BLaER1 treated with 17β-estradiol and CSF1 and Interleukin-3, amounts not matched to agents 10 nM and 100 nM (cell line): ENCODE measurements around the gene SEPTIN5.
A peak's percentile ranks its signal among the peaks of the same experiment; 100 is the strongest.

Experiments used
- H3K27ac ChIP-seq, 11 experiments: shearing (Covaris generic); formaldehyde crosslinking; 2 replicates each; pipeline ENCODE4 v1.8.1; 2022
- H3K27me3 ChIP-seq, 11 experiments: shearing (Covaris generic); formaldehyde crosslinking; 2 replicates each; pipeline ENCODE4 v1.8.1; 2022
- H3K36me3 ChIP-seq, 11 experiments: shearing (Covaris generic); formaldehyde crosslinking; 2 replicates each; pipeline ENCODE4 v1.8.1; 2022
- H3K4me1 ChIP-seq, 10 experiments: shearing (Covaris generic); formaldehyde crosslinking; 2 replicates each; pipeline ENCODE4 v1.8.1; 2022
- H3K4me2 ChIP-seq, 11 experiments: shearing (Covaris generic); formaldehyde crosslinking; 2 replicates each; pipeline ENCODE4 v1.8.1; 2022
- H3K4me3 ChIP-seq, 10 experiments: shearing (Covaris generic); formaldehyde crosslinking; 2 replicates each; pipeline ENCODE4 v1.8.1; 2022
- H3K9ac ChIP-seq, 11 experiments: shearing (Covaris generic); formaldehyde crosslinking; 2 replicates each; pipeline ENCODE4 v1.8.1; 2022
- H3K9me3 ChIP-seq, 11 experiments: shearing (Covaris generic); formaldehyde crosslinking; replicated peaks in 1 of 11; 2 replicates each; pipeline ENCODE4 v1.8.1; 2022
- H4K20me1 ChIP-seq, 11 experiments: shearing (Covaris generic); formaldehyde crosslinking; 2 replicates each; pipeline ENCODE4 v1.8.1; 2022
- Cebpa-rat ChIP-seq, 11 experiments: shearing (Covaris generic); IDR thresholded peaks; 2 replicates each; pipeline ENCODE4 v1.8.1; 2022

Gene SEPTIN5

DNA sequence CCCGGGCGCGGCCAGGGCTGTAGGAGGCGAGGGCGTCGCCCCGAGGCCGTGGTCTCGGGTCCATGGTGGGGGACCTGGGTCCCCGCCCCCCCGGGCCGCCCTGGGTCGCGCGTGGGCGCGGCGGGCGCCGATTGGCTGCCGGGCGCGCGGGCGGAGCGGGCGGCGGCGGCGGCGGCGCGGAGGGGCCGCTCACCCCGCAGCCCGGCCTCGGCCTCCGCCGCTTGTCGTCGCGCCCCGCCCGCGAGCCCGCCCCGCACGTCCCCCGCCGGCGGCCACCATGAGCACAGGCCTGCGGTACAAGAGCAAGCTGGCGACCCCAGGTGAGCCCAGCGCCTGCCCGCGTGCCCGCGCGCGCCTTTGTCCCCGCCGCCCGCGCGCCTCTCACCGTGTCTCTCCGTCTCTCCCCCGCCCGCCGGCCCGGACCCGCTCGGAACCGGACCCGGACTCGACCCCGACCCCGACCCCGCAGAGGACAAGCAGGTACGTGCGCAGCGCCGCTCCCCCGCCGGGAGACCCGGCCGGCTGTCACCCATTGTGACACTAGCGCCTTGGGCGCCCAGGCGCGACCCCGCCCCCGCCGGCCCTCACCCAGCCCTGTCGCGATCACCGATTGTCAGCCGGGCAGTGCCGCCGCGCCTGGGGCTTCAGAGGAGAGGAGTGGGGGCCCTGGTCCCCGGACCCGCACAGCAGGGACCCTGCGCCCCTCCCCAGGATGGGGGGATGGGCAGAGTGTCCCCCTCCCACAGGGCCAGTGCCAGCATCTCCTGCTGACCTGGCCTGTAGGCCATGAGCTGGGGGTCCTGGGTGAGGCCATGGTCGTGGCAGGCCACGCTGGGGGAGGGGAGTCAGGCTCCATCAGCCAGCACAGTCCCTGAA, at the start of gene SEPTIN5:
TSS of gene SEPTIN5 (plus strand) at position 192 of the 876 bp plus-strand sequence. CDS start at position 278, 86 bp downstream.
- Histone ChIP-seq H3K27ac (peak within 1 kb of the TSS in 1 of 11 experiments; percentile 30; a peak in 2 of 22 replicates), H3K27me3 (peaks cover 47 to 81% (median 61%) of the 10 kb centered on the region in 11 experiments), H3K36me3 (peaks cover 0 to under 1% (median 0%) of the 10 kb centered on the region in 11 experiments; a peak in 1 of 22 replicates), H3K9ac (peak within 1 kb of the TSS; percentile 39 to 76 (median 72); a peak in 21 of 22 replicates), H3K4me1 (peaks cover 11 to 53% (median 32%) of the 10 kb centered on the region in 10 experiments), H4K20me1 (peaks cover 0 to 36% (median 8%) of the 10 kb centered on the region in 11 experiments; a peak in 15 of 22 replicates), H3K4me3 (peak within 1 kb of the TSS; percentile 59 to 76 (median 67)), H3K4me2 (peak within 1 kb of the TSS; percentile 88 to 98 (median 96)), H3K9me3 (no peaks in the 10 kb centered on the region)
- TF ChIP-seq Cebpa-rat (IDR thresholded peaks at IDR 0.05), result no peak

DNA sequence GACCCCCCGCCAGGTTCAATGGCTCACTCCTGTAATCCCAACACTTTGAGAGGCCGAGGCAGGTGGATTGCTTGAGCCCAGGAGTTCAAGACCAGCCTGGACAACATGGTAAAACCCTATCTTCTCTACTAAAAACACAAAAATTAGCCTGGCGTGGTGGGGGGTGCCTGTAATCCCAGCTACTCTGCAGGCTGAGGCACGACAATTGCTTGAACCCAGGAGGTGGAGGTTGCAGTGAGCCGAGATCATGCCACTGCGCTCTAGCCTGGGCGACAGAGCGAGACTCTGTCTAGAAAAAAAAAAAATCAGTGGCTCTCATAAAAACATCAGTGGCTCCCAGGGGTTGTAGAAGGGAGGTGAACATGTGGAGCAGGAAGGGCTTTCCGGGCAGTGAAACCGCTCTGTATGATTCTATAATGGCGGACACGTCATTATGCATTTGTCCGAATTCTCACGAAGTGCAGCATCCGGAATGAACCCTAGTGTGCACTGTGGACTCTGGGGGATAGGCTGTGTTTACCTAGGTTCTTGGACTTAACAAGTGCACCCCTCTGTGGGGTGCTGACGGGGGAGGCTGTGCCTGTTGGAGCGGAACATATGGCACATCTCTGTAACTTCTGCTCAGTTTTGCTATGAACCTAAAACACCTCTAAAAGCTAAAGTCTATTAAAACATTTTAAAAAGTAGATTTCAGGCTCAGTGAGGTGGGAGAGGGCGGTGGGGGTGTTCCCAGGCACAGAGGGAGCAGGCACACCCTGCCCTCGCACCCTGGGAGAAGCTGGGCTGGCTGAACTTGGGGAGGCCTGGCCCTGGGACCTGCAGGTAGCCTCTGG, 49.1 kb upstream of the SEPTIN5 start:
- H3K4me1 ChIP-seq, result peaks cover 13 to 67% (median 51%) of the 10 kb centered on the region in 10 experiments
- TF ChIP-seq Cebpa-rat (IDR thresholded peaks at IDR 0.05), result no peak
- no peaks in the 10 kb centered on the region for H3K27me3 ChIP-seq
- no peaks in the 10 kb centered on the region for H3K9me3 ChIP-seq
- H3K9ac ChIP-seq, result no peak overlapping the region
- peak overlapping the region in 3 of 11 experiments; percentile 2 to 68 (median 64); a peak in 1 of 22 replicates for H3K27ac ChIP-seq
- H4K20me1 ChIP-seq, result no peaks in the 10 kb centered on the region
- H3K4me2 ChIP-seq, result peak overlapping the region in 7 of 11 experiments; percentile 4 to 89 (median 82); a peak in 12 of 22 replicates
- H3K4me3 ChIP-seq, result no peak overlapping the region
- no peaks in the 10 kb centered on the region for H3K36me3 ChIP-seq

DNA sequence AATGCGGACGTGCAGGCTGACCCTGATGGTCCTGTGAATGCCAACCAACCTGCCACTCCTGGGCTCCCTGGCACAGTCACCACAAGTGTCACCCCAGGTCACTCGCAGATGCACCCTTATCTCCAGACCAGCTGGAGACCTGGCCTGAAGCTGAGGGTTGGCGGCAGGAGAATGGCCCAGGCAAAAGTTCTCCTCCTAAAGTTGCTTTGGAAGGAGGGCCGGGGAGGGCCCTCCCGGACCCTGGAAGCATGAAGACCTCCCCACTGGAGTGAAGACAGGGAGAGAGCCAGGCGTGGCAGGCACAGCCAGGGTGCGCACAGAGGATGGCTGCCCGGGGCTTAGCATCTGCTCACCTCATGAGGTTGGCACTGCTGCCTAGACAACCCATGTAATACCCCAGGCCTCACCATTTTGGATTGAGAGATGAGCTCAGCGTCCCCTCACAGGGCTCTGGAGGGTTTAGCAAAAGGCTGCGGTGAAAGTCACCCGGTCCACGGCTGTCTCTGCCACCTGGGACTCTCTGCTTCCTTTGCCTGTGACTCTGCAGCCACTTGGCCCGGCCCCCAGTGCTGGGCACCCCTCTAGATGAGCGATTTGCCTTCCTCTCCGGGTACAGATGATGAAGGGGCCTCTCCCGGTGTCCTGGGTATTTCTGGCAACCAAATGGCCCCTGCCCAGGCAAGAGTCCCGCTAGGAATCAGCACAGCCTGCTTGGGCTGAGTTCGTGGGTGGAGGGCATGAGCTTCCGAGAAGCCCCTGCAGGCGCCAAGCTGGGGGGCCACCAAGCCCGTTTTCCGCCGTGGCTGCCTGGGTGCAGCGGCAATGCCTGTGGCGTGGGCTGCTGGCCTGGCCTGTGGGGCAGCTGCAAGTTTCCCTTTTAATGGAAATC, 48.3 kb upstream of the SEPTIN5 start:
- Histone ChIP-seq H3K36me3 (no peaks in the 10 kb centered on the region), H3K9me3 (peaks cover 0 to 3% (median 2%) of the 10 kb centered on the region in 11 experiments; a peak in 10 of 22 replicates), H3K27me3 (no peaks in the 10 kb centered on the region), H3K4me2 (peak overlapping the region in 7 of 11 experiments; percentile 4 to 89 (median 82); a peak in 12 of 22 replicates), H3K4me1 (peaks cover 13 to 59% (median 45%) of the 10 kb centered on the region in 10 experiments), H3K27ac (0 out of 22 replicates have a peak overlapping the region, but pooled peaks of 1 of the 11 experiments have one; percentile 7), H4K20me1 (no peaks in the 10 kb centered on the region), H3K9ac (no peak overlapping the region), H3K4me3 (no peak overlapping the region)
- no peak for TF ChIP-seq Cebpa-rat (IDR thresholded peaks at IDR 0.05)

- Histone ChIP-seq H3K27ac (no peak overlapping the region), H3K4me3 (no peak overlapping the region), H3K36me3 (no peaks in the 10 kb centered on the region), H3K4me1 (peaks cover 13 to 51% (median 42%) of the 10 kb centered on the region in 10 experiments), H3K9me3 (peaks cover 9 to 12% (median 11%) of the 10 kb centered on the region in 11 experiments; a peak in 20 of 22 replicates), H4K20me1 (no peaks in the 10 kb centered on the region), H3K27me3 (no peaks in the 10 kb centered on the region), H3K9ac (no peak overlapping the region), H3K4me2 (peak overlapping the region in 6 of 11 experiments; percentile 6 to 89 (median 84); a peak in 8 of 22 replicates)
- no peak for TF ChIP-seq Cebpa-rat (IDR thresholded peaks at IDR 0.05)
Observed at GRCh38 chr22:19666673-19667593, 47.4 kb upstream of the SEPTIN5 start.

DNA sequence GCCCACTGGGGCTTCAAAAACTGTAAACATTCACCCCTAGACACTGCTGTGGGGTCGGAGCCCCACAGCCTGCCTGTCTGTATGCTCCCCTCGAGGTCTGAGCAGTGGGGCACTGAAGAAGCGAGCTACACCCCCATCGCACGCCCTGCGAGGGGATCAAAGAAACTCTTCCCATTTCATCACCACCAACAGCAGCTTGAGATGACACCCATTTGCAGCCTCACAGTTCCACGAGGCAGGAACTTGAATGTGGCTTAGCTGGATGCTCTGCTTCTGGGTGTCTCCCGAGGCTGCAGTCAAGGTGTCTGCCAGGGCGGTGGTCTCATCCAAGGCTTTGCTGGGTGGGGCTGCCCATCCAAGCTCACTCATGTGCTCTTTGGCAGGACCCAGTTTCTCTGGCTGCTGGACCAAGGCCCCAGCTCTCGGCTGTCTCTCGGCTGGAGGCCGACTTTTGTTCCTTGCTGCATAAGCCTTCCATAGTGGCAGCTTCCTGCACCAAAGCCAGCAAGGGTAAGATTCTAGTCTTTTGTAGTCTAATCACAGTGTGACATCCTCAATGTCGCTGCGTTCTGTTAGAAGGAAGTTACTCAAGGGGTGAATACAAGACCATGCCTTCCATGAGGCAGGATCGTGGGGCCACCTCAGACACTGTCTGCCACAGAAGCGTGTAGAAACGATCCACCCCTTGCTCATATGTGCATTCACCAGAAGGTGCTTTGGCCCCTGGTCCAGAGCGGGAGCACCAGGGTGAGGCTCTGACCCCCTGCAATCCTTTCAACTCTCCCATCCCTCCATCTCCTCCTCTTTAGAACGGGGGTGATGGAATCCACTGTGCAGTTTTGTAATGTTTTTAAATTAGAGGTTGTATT, 46.2 kb upstream of the SEPTIN5 start:
- no peaks in the 10 kb centered on the region for H3K36me3 ChIP-seq
- no peaks in the 10 kb centered on the region for H4K20me1 ChIP-seq
- no peaks in the 10 kb centered on the region for H3K27me3 ChIP-seq
- TF ChIP-seq Cebpa-rat (IDR thresholded peaks at IDR 0.05), result no peak
- no peak overlapping the region for H3K27ac ChIP-seq
- no peak overlapping the region for H3K4me2 ChIP-seq
- H3K4me3 ChIP-seq, result no peak overlapping the region
- H3K9me3 ChIP-seq, result peaks cover 15 to 21% (median 17%) of the 10 kb centered on the region in 11 experiments; a peak in 20 of 22 replicates
- H3K9ac ChIP-seq, result no peak overlapping the region
- H3K4me1 ChIP-seq, result peaks cover 12 to 40% (median 36%) of the 10 kb centered on the region in 10 experiments

GRCh38 chr22:19668748-19669147, 45.6 kb upstream of the SEPTIN5 start:
- no peaks in the 10 kb centered on the region for H4K20me1 ChIP-seq
- H3K4me2 ChIP-seq, result no peak overlapping the region
- no peak overlapping the region for H3K27ac ChIP-seq
- no peak overlapping the region for H3K9ac ChIP-seq
- no peak overlapping the region for H3K4me3 ChIP-seq
- peaks cover 5 to 33% (median 30%) of the 10 kb centered on the region in 10 experiments for H3K4me1 ChIP-seq
- H3K27me3 ChIP-seq, result no peaks in the 10 kb centered on the region
- peaks cover 15 to 21% (median 17%) of the 10 kb centered on the region in 11 experiments; a peak in 20 of 22 replicates for H3K9me3 ChIP-seq
- H3K36me3 ChIP-seq, result no peaks in the 10 kb centered on the region
- TF ChIP-seq Cebpa-rat (IDR thresholded peaks at IDR 0.05), result no peak

DNA sequence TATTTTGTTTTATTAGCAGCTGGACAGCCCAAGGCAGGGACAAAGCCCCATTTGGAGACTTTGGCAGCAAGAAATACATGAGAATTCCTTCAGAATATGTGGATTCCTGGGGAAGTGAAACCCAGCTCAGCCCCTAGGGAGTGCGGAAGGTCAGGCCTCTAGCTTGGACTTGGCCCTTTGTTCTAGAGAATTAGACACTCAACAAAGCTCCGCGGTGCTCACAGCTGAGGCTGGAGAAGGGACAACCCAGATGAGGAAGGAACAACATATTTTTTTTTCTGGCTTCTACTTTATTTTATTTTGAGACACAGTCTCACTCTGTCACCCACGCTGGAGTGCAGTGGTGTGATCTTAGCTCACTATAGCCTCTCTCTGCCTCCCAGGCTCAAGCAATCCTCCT, 44.7 kb upstream of the SEPTIN5 start:
- Histone ChIP-seq H3K4me1 (peaks cover 0 to 25% (median 21%) of the 10 kb centered on the region in 10 experiments; a peak in 14 of 20 replicates), H3K9ac (no peak overlapping the region), H3K4me2 (no peak overlapping the region), H3K27me3 (no peaks in the 10 kb centered on the region), H3K36me3 (no peaks in the 10 kb centered on the region), H4K20me1 (no peaks in the 10 kb centered on the region), H3K27ac (no peak overlapping the region), H3K9me3 (peaks cover 15 to 21% (median 17%) of the 10 kb centered on the region in 11 experiments; a peak in 20 of 22 replicates), H3K4me3 (no peak overlapping the region)
- no peak for TF ChIP-seq Cebpa-rat (IDR thresholded peaks at IDR 0.05)
